ENCODE measurements around the gene ADSS1.
"Not testable (repeated sequence)": the region's sequence is repeated elsewhere in the genome, so short reads cannot be mapped to it uniquely, and the experiment has no call there.

The ADSS1 gene

DNA sequence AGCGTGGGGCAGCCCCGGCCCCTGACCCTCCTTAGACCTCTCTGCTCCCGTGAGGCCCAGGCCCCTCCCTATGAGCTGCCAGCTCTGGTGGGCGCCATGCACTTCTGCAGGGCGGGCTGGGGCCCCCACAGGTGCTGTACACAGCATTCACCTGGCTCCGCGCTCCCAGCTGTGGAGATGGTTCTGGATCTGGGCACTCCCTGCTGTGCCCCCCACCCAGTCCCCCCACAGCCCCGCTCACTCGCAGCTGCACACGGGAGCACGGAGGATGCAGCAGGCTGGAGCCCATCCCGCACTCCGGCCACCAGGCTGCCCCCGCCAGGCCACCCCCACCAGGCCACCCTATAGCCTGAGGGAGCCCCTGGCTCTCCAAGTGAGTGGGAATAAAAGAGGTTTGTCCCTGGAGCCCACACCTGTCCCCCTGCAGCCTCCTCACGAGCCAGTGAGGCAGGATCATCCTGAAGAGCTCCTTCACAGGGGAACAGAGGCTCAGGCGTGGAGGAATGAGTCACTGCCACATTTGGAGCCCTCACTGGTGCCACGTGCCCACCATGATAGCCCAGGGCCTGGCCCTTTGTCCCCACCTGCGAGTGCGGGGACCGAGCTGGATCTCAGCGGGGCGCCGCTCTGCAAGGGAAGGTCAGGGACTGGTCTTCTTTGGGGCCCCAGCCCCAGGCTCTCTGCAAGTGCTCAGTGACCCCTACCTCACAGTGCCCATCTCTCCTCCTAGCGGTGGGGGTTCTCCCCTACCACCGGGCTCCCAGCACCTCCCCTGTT lies 1.9 kb downstream of the ADSS1 start:
- peaks cover 16 to 22% of the 10 kb centered on the region in 2 donors for H3K4me1 ChIP-seq (ENCODE audit: control insufficient read depth in 1 of 2, insufficient read depth in 2 of 2, low read length in 2 of 2)
- H3K9me3 ChIP-seq (ENCODE audit: control insufficient read depth in 1 of 2, low read length in 2 of 2), result no peaks in the 10 kb centered on the region
- no peak overlapping the region for H3K27ac ChIP-seq (ENCODE audit: low read depth, low read length)
- H3K27me3 ChIP-seq (ENCODE audit: control insufficient read depth in 1 of 2, insufficient read depth in 2 of 2, low read length in 2 of 2), result no peaks in the 10 kb centered on the region
- no peak overlapping the region for H3K9ac ChIP-seq (ENCODE audit: low read depth in 1 of 2, low read length in 2 of 2)
- H3K4me3 ChIP-seq (ENCODE audit: low read depth in 1 of 2, low read length in 2 of 2), result no peak overlapping the region
- H3K36me3 ChIP-seq (ENCODE audit: control insufficient read depth in 1 of 2, insufficient read depth in 2 of 2, low read length in 2 of 2), result peaks cover 0 to 7% of the 10 kb centered on the region in 2 donors

DNA sequence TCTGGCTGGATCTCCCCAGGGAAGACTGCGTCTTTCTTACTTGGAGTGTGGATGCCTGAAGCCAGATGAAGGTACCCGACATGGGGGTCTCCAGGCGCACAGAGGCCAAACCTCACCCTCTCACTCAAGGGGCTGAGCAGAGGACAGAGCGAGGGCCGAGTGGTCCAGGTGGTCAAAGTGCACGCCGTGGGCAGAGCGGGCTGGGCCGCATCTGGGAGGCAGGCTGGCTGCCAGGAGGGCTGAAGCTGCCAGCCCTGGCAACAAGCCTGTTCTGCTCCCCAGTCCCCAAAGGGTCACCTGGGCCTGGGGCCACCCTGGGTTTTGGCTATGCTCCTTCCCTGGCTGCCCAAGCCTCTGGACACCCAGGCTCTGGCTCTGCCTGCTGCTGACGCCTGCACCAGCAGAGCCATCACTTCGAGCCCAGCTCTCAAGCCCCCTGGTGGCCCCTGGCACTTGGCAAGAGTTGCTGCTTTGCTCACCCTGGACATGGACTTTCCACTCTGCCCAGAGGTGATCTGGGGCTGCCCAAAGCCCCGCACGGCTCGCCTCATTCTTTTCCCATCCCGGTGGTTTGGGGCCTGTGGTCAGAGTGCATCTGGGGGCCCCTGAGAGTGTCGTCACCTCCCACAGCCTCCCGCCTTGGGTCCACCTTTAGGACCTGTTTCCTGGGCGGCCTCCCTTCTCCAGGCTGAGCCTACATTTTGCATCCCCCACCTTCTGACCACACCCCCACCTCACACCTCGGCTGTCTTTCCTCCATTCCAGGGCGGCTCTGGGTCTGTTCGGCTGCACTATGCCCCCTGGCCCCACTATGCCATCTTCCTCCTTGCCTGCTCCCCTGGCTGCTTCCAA lies 2.8 kb downstream of the ADSS1 start:
- Histone ChIP-seq H3K4me3 (ENCODE audit: low read depth in 1 of 2, low read length in 2 of 2) (no peak overlapping the region), H3K27me3 (ENCODE audit: control insufficient read depth in 1 of 2, insufficient read depth in 2 of 2, low read length in 2 of 2) (no peaks in the 10 kb centered on the region), H3K4me1 (ENCODE audit: control insufficient read depth in 1 of 2, insufficient read depth in 2 of 2, low read length in 2 of 2) (peaks cover 16 to 22% of the 10 kb centered on the region in 2 donors), H3K36me3 (ENCODE audit: control insufficient read depth in 1 of 2, insufficient read depth in 2 of 2, low read length in 2 of 2) (peaks cover 0 to under 1% of the 10 kb centered on the region in 2 donors), H3K27ac (ENCODE audit: low read depth, low read length) (no peak overlapping the region), H3K9me3 (ENCODE audit: control insufficient read depth in 1 of 2, low read length in 2 of 2) (no peaks in the 10 kb centered on the region), H3K9ac (ENCODE audit: low read depth in 1 of 2, low read length in 2 of 2) (no peak overlapping the region)

DNA sequence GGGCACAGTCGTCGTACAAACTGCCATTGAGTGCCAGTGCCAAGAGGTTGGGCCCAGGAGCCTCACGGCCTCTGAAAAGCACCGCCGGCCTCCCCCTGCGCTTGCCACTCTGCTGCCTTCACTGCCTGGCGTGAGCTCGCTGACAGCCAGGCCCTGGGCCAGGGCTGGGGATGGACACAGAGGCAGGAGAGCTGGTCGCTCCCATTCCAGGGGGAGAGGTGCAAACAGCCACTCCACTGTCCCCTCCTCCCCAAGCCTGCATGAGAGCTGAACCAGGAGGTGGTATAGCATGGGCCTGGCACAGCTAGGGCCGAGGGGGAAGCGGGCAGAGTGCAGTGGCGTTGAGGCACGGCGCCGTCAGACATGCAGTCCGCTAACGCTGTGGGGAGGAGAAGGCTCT lies 4.6 kb downstream of the ADSS1 start:
- no peaks in the 10 kb centered on the region for H3K27me3 ChIP-seq (ENCODE audit: control insufficient read depth in 1 of 2, insufficient read depth in 2 of 2, low read length in 2 of 2)
- no peak overlapping the region for H3K9ac ChIP-seq (ENCODE audit: low read depth in 1 of 2, low read length in 2 of 2)
- no peaks in the 10 kb centered on the region for H3K36me3 ChIP-seq (ENCODE audit: control insufficient read depth in 1 of 2, insufficient read depth in 2 of 2, low read length in 2 of 2)
- H3K27ac ChIP-seq (ENCODE audit: low read depth, low read length), result no peak overlapping the region
- H3K9me3 ChIP-seq (ENCODE audit: control insufficient read depth in 1 of 2, low read length in 2 of 2), result no peaks in the 10 kb centered on the region
- H3K4me1 ChIP-seq (ENCODE audit: control insufficient read depth in 1 of 2, insufficient read depth in 2 of 2, low read length in 2 of 2), result peaks cover 25 to 28% of the 10 kb centered on the region in 2 donors
- H3K4me3 ChIP-seq (ENCODE audit: low read depth in 1 of 2, low read length in 2 of 2), result no peak overlapping the region

DNA sequence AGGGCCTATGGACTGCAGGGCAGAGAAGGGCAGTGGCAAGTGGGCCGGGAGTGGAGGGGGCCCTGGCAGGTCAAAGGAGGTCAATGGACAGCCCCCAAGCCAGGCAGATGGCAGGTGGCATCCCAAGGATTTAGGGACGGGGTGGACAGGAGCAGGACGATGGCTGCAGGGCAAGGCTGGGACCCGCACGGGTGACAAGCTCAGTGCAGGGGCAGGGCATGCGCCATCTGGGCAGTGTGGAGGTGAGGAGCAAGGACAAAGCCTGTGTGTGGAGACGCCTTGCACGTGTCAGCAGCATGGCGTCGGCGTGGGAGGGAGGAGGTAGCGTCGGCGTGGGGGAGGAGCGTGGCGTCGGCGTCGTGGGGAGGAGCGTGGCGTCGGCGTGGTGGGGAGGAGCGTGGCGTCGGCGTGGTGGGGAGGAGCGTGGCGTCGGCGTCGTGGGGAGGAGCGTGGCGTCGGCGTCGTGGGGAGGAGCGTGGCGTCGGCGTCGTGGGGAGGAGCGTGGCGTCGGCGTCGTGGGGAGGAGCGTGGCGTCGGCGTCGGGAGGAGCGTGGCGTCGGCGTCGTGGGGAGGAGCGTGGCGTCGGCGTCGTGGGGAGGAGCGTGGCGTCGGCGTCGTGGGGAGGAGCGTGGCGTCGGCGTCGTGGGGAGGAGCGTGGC lies 5.3 kb downstream of the ADSS1 start:
- H3K9ac ChIP-seq (ENCODE audit: low read depth in 1 of 2, low read length in 2 of 2); H3K4me3 ChIP-seq (ENCODE audit: low read depth in 1 of 2, low read length in 2 of 2); H3K36me3 ChIP-seq (ENCODE audit: control insufficient read depth in 1 of 2, insufficient read depth in 2 of 2, low read length in 2 of 2); H3K27ac ChIP-seq (ENCODE audit: low read depth, low read length); H3K9me3 ChIP-seq (ENCODE audit: control insufficient read depth in 1 of 2, low read length in 2 of 2); H3K27me3 ChIP-seq (ENCODE audit: control insufficient read depth in 1 of 2, insufficient read depth in 2 of 2, low read length in 2 of 2): not testable (repeated sequence)
- H3K4me1 ChIP-seq (ENCODE audit: control insufficient read depth in 1 of 2, insufficient read depth in 2 of 2, low read length in 2 of 2), result peaks cover 25 to 29% of the 10 kb centered on the region in 2 donors

DNA sequence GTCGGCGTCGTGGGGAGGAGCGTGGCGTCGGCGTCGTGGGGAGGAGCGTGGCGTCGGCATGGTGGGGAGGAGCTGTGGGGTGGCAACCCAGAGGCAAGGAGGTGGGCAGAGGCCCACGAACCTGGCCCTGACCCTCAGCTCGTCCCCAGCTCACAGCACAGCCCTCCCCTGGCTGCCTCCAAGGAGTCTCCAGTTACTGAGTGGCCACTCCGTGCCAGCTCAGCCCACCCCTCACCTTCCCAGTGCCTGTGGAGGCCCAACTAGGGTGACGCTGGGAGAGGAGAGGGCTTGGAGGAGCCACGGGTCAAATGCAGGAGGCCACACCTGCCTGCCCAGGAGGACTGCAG lies 5.8 kb downstream of the ADSS1 start:
- H3K27me3 ChIP-seq (ENCODE audit: control insufficient read depth in 1 of 2, insufficient read depth in 2 of 2, low read length in 2 of 2), result no peaks in the 10 kb centered on the region
- no peak overlapping the region for H3K4me3 ChIP-seq (ENCODE audit: low read depth in 1 of 2, low read length in 2 of 2)
- H3K4me1 ChIP-seq (ENCODE audit: control insufficient read depth in 1 of 2, insufficient read depth in 2 of 2, low read length in 2 of 2), result peaks cover 21 to 27% of the 10 kb centered on the region in 2 donors
- H3K27ac ChIP-seq (ENCODE audit: low read depth, low read length), result no peak overlapping the region
- H3K9me3 ChIP-seq (ENCODE audit: control insufficient read depth in 1 of 2, low read length in 2 of 2), result no peaks in the 10 kb centered on the region
- no peaks in the 10 kb centered on the region for H3K36me3 ChIP-seq (ENCODE audit: control insufficient read depth in 1 of 2, insufficient read depth in 2 of 2, low read length in 2 of 2)
- no peak overlapping the region for H3K9ac ChIP-seq (ENCODE audit: low read depth in 1 of 2, low read length in 2 of 2)

DNA sequence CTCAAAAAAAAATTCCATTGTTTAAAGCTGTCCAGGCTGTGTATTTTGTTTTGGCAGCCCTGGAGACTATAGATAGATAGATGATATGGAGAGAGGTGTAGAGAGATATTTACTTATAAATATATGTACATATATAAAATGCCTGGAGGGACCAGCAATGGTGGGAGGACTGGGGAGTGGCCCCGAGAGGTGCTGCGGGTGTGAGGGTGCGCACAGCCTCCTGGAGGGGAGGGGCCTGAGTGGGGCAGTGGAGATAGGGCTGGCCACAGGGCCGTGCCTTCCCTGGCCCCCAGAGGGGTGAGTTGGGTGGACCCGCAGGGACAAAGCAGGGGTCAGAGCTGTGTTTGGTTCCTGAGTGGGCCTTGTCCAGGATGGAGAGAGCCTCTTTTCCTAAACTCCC lies 6.5 kb downstream of the ADSS1 start:
- no peak overlapping the region for H3K4me3 ChIP-seq (ENCODE audit: low read depth in 1 of 2, low read length in 2 of 2)
- no peaks in the 10 kb centered on the region for H3K27me3 ChIP-seq (ENCODE audit: control insufficient read depth in 1 of 2, insufficient read depth in 2 of 2, low read length in 2 of 2)
- peaks cover 17 to 27% of the 10 kb centered on the region in 2 donors for H3K4me1 ChIP-seq (ENCODE audit: control insufficient read depth in 1 of 2, insufficient read depth in 2 of 2, low read length in 2 of 2)
- no peaks in the 10 kb centered on the region for H3K9me3 ChIP-seq (ENCODE audit: control insufficient read depth in 1 of 2, low read length in 2 of 2)
- no peaks in the 10 kb centered on the region for H3K36me3 ChIP-seq (ENCODE audit: control insufficient read depth in 1 of 2, insufficient read depth in 2 of 2, low read length in 2 of 2)
- no peak overlapping the region for H3K27ac ChIP-seq (ENCODE audit: low read depth, low read length)
- no peak overlapping the region for H3K9ac ChIP-seq (ENCODE audit: low read depth in 1 of 2, low read length in 2 of 2)

DNA sequence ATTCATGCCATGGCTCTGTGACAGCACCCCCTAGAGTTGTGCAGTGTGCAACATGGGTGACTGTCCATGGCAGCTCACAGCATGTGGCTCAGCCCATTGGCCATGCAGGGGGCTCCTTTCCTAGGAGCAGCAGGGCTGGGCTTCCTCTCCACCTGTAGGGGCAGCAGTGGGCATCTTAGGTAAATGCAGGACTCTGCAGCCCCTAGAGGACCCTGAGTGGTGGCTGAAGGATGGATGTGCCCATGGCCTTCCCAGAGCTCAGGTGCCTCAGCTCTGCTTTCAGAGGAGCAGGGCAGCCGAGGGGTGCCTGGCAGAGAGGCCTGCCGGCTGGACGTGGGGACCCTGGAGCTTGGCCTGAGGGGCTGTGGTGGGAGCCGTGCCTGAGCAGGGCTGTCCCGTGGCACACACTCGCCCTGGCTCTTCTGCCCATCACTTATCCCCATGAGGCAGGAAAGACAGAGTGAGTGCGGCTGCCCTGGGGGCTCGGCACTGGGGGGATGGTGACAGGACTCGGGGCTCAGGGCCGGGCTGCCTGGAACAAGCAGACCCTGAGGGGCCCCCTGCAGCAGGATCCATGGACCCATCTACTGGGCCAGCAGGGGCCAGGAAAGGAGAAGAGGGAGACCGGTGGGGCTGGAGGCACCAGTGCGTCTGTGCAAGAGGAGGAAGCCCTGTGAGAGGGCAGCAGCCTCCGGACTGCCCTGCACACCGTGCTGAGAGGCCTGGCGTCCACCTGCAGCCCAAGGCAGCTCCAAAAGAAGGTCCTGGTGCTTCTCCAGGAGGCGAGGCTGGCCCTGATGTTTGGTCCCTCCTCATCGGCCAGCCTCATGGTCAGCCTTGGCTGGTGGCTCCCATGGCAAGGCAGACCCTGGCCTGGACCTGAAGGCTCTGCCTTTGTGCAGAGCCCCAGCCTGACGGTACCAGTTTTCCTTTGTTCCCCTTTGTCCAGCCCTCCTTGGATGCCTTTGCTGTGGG lies 7.6 kb downstream of the ADSS1 start:
- Histone ChIP-seq H3K27me3 (ENCODE audit: control insufficient read depth in 1 of 2, insufficient read depth in 2 of 2, low read length in 2 of 2) (no peaks in the 10 kb centered on the region), H3K4me3 (ENCODE audit: low read depth in 1 of 2, low read length in 2 of 2) (no peak overlapping the region), H3K9ac (ENCODE audit: low read depth in 1 of 2, low read length in 2 of 2) (no peak overlapping the region), H3K4me1 (ENCODE audit: control insufficient read depth in 1 of 2, insufficient read depth in 2 of 2, low read length in 2 of 2) (peaks cover 20 to 35% of the 10 kb centered on the region in 2 donors), H3K27ac (ENCODE audit: low read depth, low read length) (no peak overlapping the region), H3K9me3 (ENCODE audit: control insufficient read depth in 1 of 2, low read length in 2 of 2) (no peaks in the 10 kb centered on the region), H3K36me3 (ENCODE audit: control insufficient read depth in 1 of 2, insufficient read depth in 2 of 2, low read length in 2 of 2) (no peaks in the 10 kb centered on the region)

DNA sequence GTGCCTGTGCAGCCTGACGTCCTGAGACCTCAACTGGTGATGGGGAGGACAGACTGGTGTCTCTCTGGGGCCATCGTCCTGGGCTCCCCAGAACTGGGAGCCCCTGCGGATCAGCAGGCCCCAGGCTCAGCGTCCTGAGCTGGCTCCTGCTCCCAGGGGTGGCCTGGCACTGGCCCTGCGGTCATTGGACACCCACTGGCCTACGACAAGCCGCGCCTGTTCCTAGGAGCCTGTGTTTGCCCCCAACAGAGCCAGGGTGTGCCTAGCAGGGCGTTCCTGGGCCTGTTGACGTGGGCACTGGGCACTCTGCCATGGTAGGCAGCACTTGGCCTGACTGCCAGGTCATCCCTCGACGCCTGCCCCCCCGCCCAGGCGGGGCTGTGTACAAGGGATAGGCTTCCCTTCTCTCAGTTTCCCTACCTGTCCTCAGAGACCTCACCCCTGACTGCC lies 8.4 kb downstream of the ADSS1 start:
- Histone ChIP-seq H3K4me1 (ENCODE audit: control insufficient read depth in 1 of 2, insufficient read depth in 2 of 2, low read length in 2 of 2) (peaks cover 20 to 35% of the 10 kb centered on the region in 2 donors), H3K27ac (ENCODE audit: low read depth, low read length) (peak overlapping the region; percentile 42)

DNA sequence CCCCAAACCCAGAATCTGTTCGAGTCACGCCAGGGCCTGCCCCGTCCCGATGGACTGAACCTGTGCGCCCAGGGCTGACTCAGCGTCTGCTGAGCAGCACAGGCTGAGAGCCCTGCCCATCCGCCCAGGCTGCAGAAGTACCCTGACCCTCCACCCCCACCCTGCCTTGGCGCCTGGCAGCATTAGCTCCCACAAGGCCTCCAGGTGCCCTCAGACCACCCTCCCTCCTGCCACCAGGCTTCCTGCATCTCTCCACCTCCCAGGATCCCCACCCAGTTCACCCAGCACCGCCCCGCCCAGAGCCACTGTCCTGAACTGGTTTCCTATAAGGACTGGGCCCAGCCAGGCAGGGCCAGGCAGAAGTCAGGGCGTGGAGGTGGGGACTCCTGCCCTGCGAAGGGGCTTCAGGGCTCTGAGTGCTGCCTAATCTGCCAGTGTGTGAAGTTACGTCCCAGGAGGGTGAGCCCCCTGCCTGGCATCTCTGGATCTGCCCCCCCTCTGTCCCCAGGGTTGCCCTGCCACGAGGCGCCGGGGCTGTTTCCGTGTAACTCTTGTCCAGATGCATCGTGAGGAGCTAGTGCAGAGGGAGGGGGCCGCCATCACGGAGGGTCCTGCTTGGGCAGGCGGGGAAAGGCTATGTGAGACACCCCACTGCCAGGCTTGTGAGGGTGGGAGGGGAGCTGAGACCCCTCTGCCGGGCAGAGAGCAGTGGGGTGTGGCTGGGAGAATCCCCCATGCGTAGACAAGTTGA lies 9.1 kb downstream of the ADSS1 start:
- H3K9ac ChIP-seq (ENCODE audit: low read depth in 1 of 2, low read length in 2 of 2), result peak overlapping the region in 1 of 2 donors; percentile 54
- no peak overlapping the region for H3K4me3 ChIP-seq (ENCODE audit: low read depth in 1 of 2, low read length in 2 of 2)
- no peaks in the 10 kb centered on the region for H3K27me3 ChIP-seq (ENCODE audit: control insufficient read depth in 1 of 2, insufficient read depth in 2 of 2, low read length in 2 of 2)
- peaks cover 20 to 35% of the 10 kb centered on the region in 2 donors for H3K4me1 ChIP-seq (ENCODE audit: control insufficient read depth in 1 of 2, insufficient read depth in 2 of 2, low read length in 2 of 2)
- H3K27ac ChIP-seq (ENCODE audit: low read depth, low read length), result peak overlapping the region; percentile 42
- H3K36me3 ChIP-seq (ENCODE audit: control insufficient read depth in 1 of 2, insufficient read depth in 2 of 2, low read length in 2 of 2), result no peaks in the 10 kb centered on the region
- H3K9me3 ChIP-seq (ENCODE audit: control insufficient read depth in 1 of 2, low read length in 2 of 2), result no peaks in the 10 kb centered on the region

More for the DNA sequence above, 8.4 kb downstream of the ADSS1 start:
- Histone ChIP-seq H3K4me3 (ENCODE audit: low read depth in 1 of 2, low read length in 2 of 2) (no peak overlapping the region), H3K9ac (ENCODE audit: low read depth in 1 of 2, low read length in 2 of 2) (peak overlapping the region in 1 of 2 donors; percentile 54), H3K27me3 (ENCODE audit: control insufficient read depth in 1 of 2, insufficient read depth in 2 of 2, low read length in 2 of 2) (no peaks in the 10 kb centered on the region), H3K36me3 (ENCODE audit: control insufficient read depth in 1 of 2, insufficient read depth in 2 of 2, low read length in 2 of 2) (no peaks in the 10 kb centered on the region), H3K9me3 (ENCODE audit: control insufficient read depth in 1 of 2, low read length in 2 of 2) (no peaks in the 10 kb centered on the region)

Measured in duodenal mucosa (tissue), 2 donors.